Loucy (cell line): ENCODE data around the gene EPB41L5.

Source experiments
- H2AFZ ChIP-seq: fragments of 200-600 bp; sonication (generic); 2 replicates; pipeline ENCODE4 v1.6.0; 2016; ENCODE audit warnings: antibody characterized with exemption, mild to moderate bottlenecking, low read length, moderate library complexity
- H3F3A ChIP-seq: fragments of 200-600 bp; 2 replicates; pipeline ENCODE4 v1.6.0; 2016; ENCODE audit warnings: antibody characterized with exemption, low read depth, mild to moderate bottlenecking
- H3K27me3 ChIP-seq: fragments of 200-600 bp; sonication (generic); 2 replicates; pipeline ENCODE4 v1.6.1; 2014; ENCODE audit warnings: low read length, mild to moderate bottlenecking; ENCODE audit not compliant: insufficient read depth, poor library complexity, severe bottlenecking
- H3K36me3 ChIP-seq: fragments of 200-600 bp; sonication (generic); 2 replicates; pipeline ENCODE4 v1.6.1; 2016; ENCODE audit warnings: low read length; ENCODE audit not compliant: insufficient read depth
- H3K4me1 ChIP-seq: fragments of 200-600 bp; sonication (generic); 2 replicates; pipeline ENCODE4 v1.5.1; 2014; ENCODE audit warnings: low read length, mild to moderate bottlenecking; ENCODE audit not compliant: insufficient read depth, poor library complexity, severe bottlenecking
- H3K4me2 ChIP-seq: fragments of 200-600 bp; sonication (generic); 2 replicates; pipeline ENCODE4 v1.6.0; 2014; ENCODE audit warnings: antibody characterized with exemption, low read length, low read depth, mild to moderate bottlenecking; ENCODE audit not compliant: poor library complexity, severe bottlenecking
- H3K4me3 ChIP-seq: fragments of 200-600 bp; sonication (generic); 2 replicates; pipeline ENCODE4 v1.5.1; 2014; ENCODE audit warnings: low read length, mild to moderate bottlenecking, mixed read lengths; ENCODE audit not compliant: poor library complexity, severe bottlenecking
- H3K79me2 ChIP-seq: fragments of 200-600 bp; sonication (generic); 2 replicates; pipeline ENCODE4 v1.6.1; 2014; ENCODE audit warnings: low read length; ENCODE audit not compliant: insufficient read depth
- H3K9ac ChIP-seq: fragments of 200-600 bp; sonication (generic); 2 replicates; pipeline ENCODE4 v1.6.0; 2014; ENCODE audit warnings: mild to moderate bottlenecking, low read depth, low read length, moderate library complexity; ENCODE audit not compliant: poor library complexity, severe bottlenecking
- H3K9me2 ChIP-seq: fragments of 200-600 bp; sonication (generic); replicated peaks from 2 replicates; pipeline ENCODE4 v1.6.1; 2016; ENCODE audit warnings: low read depth, low read length, mixed read lengths
- H3K9me3 ChIP-seq: fragments of 200-600 bp; sonication (generic); 2 replicates; pipeline ENCODE4 v1.6.1; 2014; ENCODE audit warnings: mild to moderate bottlenecking, antibody characterized with exemption, low read length, low read depth; ENCODE audit not compliant: insufficient read depth
- H4K20me1 ChIP-seq: fragments of 200-600 bp; sonication (generic); 2 replicates; pipeline ENCODE4 v1.6.0; 2014; ENCODE audit warnings: antibody characterized with exemption, low read length, mild to moderate bottlenecking; ENCODE audit not compliant: insufficient read depth, poor library complexity, severe bottlenecking
- CTCF ChIP-seq: fragments of 200-600 bp; sonication (generic); conservative IDR thresholded peaks from 2 replicates; pipeline ENCODE4 v1.5.1; 2014; ENCODE audit warnings: mild to moderate bottlenecking, antibody characterized with exemption, low read length
- EZH2phosphoT487 ChIP-seq: fragments of 200-600 bp; IDR thresholded peaks from 2 replicates; pipeline ENCODE4 v1.6.1; 2018; ENCODE audit warnings: antibody characterized with exemption, mild to moderate bottlenecking, moderate library complexity, borderline replicate concordance

EPB41L5 gene

GRCh38 chr2:120162716-120163115 is 149.8 kb downstream of the EPB41L5 start:
- no peak for TF ChIP-seq EZH2phosphoT487
- no peak for TF ChIP-seq CTCF
- Histone ChIP-seq H3K4me1 (no peaks in the 10 kb centered on the region), H3K27me3 (no peaks in the 10 kb centered on the region), H3K9me2 (no peaks in the 10 kb centered on the region), H4K20me1 (no peaks in the 10 kb centered on the region), H3K9ac (no peak overlapping the region), H3K9me3 (no peaks in the 10 kb centered on the region), H3K4me3 (no peak overlapping the region), H3F3A (no peaks in the 10 kb centered on the region), H3K79me2 (no peaks in the 10 kb centered on the region), H3K36me3 (no peaks in the 10 kb centered on the region), H2AFZ (no peak overlapping the region), H3K4me2 (no peak overlapping the region)

- Histone ChIP-seq H3K9me2 (no peaks in the 10 kb centered on the region), H3K36me3 (no peaks in the 10 kb centered on the region), H3K9me3 (no peaks in the 10 kb centered on the region), H3K4me2 (no peak overlapping the region), H3K4me1 (no peaks in the 10 kb centered on the region), H4K20me1 (no peaks in the 10 kb centered on the region), H2AFZ (no peak overlapping the region), H3F3A (no peaks in the 10 kb centered on the region), H3K9ac (no peak overlapping the region), H3K79me2 (no peaks in the 10 kb centered on the region), H3K27me3 (no peaks in the 10 kb centered on the region), H3K4me3 (no peak overlapping the region)
- TF ChIP-seq EZH2phosphoT487: no peak
- TF ChIP-seq CTCF: 0 out of 2 replicates have a peak, but pooled peaks have one; percentile 13
Observed at GRCh38 chr2:120167272-120167671, 154.4 kb downstream of the EPB41L5 start.

GRCh38 chr2:120169020-120169419 is 156.1 kb downstream of the EPB41L5 start:
- Histone ChIP-seq H3K4me3 (no peak overlapping the region), H3F3A (no peaks in the 10 kb centered on the region), H3K9me2 (no peaks in the 10 kb centered on the region), H3K4me1 (no peaks in the 10 kb centered on the region), H3K9ac (no peak overlapping the region), H2AFZ (no peak overlapping the region), H3K4me2 (no peak overlapping the region), H4K20me1 (no peaks in the 10 kb centered on the region), H3K9me3 (no peaks in the 10 kb centered on the region), H3K79me2 (no peaks in the 10 kb centered on the region), H3K27me3 (no peaks in the 10 kb centered on the region), H3K36me3 (no peaks in the 10 kb centered on the region)
- TF ChIP-seq EZH2phosphoT487: no peak
- TF ChIP-seq CTCF: no peak
